Measurements from ENCODE around the gene TNFRSF17. TPM values are rescaled to one million over a fixed set of nuclear protein-coding genes. Genes with fewer than 3 reads are reported as not detected.

The TNFRSF17 gene
- total RNA-seq, 2 donors from 2014 or later, result not detected

Other genes starting within 250 kb of the TNFRSF17 start
- gene TXNDC11, start 222.4 kb upstream of the TNFRSF17 start, total RNA-seq, result 10 to 100 TPM; 34.7 to 41.5 TPM
- 100 to 1,000 TPM in 1 of 2 donors, 10 to 100 TPM in 1; 96.3 to 105 TPM for gene ZC3H7A, start 168.0 kb upstream of the TNFRSF17 start, total RNA-seq
- gene RSL1D1, start 113.7 kb upstream of the TNFRSF17 start, total RNA-seq, result 100 to 1,000 TPM; 267 to 360 TPM
- 100 to 1,000 TPM; 174 to 183 TPM for gene GSPT1, start 49.3 kb upstream of the TNFRSF17 start, total RNA-seq
- gene NPIPB2, start 23.2 kb upstream of the TNFRSF17 start, total RNA-seq, result 10 to 100 TPM; 13.3 to 17.3 TPM
- 10 to 100 TPM; 10.1 to 13.4 TPM for gene SNX29, start 11.5 kb downstream of the TNFRSF17 start, total RNA-seq

Measured in activated T-cell treated with anti-CD3 and anti-CD28 coated beads, Interleukin-2, amount 50 U/mL, for 72 hours (primary cell).